Measurements from ENCODE around the gene UGT1A9. TPM values are rescaled to one million over a fixed set of nuclear protein-coding genes. Genes with fewer than 3 reads are reported as not detected.
A peak's percentile ranks its signal among the peaks of the same experiment; 100 is the strongest.

UGT1A9 gene
- total RNA-seq, 1 experiment from 2014 or later: not detected

DNA sequence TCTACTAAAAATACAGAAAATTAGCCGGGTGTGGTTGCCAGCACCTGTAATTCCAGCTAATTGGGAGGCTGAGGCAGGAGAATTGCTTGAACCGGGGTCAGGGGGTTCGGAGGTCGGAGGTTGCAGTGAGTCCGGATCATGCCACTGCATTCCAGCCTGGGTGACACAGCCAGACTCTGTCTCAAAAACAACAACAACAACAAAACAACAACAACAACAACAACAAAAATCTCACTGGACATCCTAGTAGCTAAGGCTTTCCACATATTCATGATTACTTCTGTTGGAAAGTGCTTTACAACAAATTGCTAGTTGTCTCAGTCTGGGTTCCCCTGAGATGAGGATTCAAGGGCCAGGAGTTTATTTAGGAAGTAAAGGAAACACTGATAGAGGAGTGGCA lies 102.2 kb downstream of the UGT1A9 start:
- DNase-seq: no peak
- Histone ChIP-seq H3K4me3 (ENCODE audit: insufficient read depth, low read depth, low read length) (no peak overlapping the region), H3K36me3 (replicated peaks; ENCODE audit: control insufficient read depth, insufficient read depth, low read length) (no peaks in the 10 kb centered on the region), H3K27me3 (ENCODE audit: control insufficient read depth, insufficient read depth, low read length) (no peaks in the 10 kb centered on the region)

DNA sequence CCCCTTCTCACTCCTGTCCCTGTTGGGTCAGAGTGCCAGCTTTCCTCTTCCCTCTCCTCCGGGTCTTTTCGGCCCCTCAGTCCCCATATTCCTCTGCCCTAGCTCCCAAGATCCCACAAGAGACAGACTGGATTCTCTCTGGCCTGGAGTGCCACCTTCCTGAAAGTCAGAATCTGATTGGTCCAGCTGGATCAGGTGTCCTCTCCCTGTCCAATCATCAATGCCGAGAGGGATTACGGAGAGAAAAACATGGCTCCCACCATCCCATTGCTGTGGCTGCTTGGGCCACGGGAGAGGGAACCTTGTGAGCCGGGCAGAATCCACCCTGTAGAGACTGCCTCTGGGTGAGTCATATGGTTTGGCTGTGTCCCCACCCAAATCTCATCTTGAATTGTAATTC lies 103.7 kb downstream of the UGT1A9 start:
- Histone ChIP-seq H3K27me3 (ENCODE audit: control insufficient read depth, insufficient read depth, low read length) (no peaks in the 10 kb centered on the region), H3K4me3 (ENCODE audit: insufficient read depth, low read depth, low read length) (no peak overlapping the region)
- DNase-seq: no peak

GRCh38 chr2:233778030-233778429 lies 106.3 kb downstream of the UGT1A9 start, which contains the start of gene MROH2A:
TSS of gene MROH2A (plus strand) at chr2:233778330. CDS start at chr2:233779359, 1,029 bp downstream.
- no peaks in the 10 kb centered on the region for H3K27me3 ChIP-seq (ENCODE audit: control insufficient read depth, insufficient read depth, low read length)
- DNase-seq: no peak
- no peaks in the 10 kb centered on the region for H3K36me3 ChIP-seq (replicated peaks; ENCODE audit: control insufficient read depth, insufficient read depth, low read length)
- no peak within 1 kb of the TSS for H3K4me3 ChIP-seq (ENCODE audit: insufficient read depth, low read depth, low read length)

More for the DNA sequence above, 103.7 kb downstream of the UGT1A9 start:
- H3K36me3 ChIP-seq (replicated peaks; ENCODE audit: control insufficient read depth, insufficient read depth, low read length): no peaks in the 10 kb centered on the region

GRCh38 chr2:233779722-233780121 lies 108.0 kb downstream of the UGT1A9 start:
- Histone ChIP-seq H3K4me3 (ENCODE audit: insufficient read depth, low read depth, low read length) (no peak overlapping the region), H3K27me3 (ENCODE audit: control insufficient read depth, insufficient read depth, low read length) (no peaks in the 10 kb centered on the region), H3K36me3 (replicated peaks; ENCODE audit: control insufficient read depth, insufficient read depth, low read length) (no peaks in the 10 kb centered on the region)
- no peak for DNase-seq

DNA sequence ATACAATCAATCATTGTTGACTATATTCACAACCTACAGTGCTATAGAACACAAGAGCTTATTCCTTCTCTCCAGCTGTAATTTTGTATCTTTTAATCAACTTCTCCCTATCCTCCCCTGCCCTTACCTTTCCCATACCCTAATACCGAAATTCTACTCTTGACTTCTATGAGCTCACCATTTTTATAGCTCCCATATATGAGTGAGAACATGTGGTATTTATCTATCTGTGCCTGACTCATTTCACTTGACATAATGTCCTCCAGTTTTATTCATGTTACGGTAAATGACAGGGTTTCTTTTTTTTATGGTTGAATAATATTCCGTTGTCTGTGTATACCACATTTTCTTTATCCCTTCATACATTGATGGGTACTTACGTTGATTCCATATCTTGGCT lies 109.1 kb downstream of the UGT1A9 start:
- Histone ChIP-seq H3K27me3 (ENCODE audit: control insufficient read depth, insufficient read depth, low read length) (no peaks in the 10 kb centered on the region), H3K4me3 (ENCODE audit: insufficient read depth, low read depth, low read length) (no peak overlapping the region), H3K36me3 (replicated peaks; ENCODE audit: control insufficient read depth, insufficient read depth, low read length) (no peaks in the 10 kb centered on the region)
- DNase-seq: no peak

DNA sequence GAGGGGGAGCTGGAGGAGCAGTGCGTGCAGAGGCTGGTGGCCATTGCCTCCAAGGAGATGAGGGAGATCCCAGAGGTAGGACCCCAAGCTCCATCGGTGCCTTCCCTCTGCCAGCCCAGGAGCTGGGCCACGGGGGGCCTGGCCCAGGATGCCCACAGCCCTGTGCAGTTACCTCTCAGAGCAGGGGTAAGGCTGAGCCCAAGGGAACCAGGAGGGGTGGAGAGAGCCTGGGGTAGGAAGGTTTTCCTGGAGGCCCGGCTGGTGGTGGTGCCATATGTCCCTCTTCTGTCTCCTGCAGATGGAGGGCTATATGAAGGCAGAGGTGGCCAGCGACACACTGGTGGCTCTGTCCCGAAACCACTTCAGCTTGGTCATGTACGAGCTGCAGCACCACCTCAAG lies 117.9 kb downstream of the UGT1A9 start:
- no peaks in the 10 kb centered on the region for H3K27me3 ChIP-seq (ENCODE audit: control insufficient read depth, insufficient read depth, low read length)
- H3K36me3 ChIP-seq (replicated peaks; ENCODE audit: control insufficient read depth, insufficient read depth, low read length): no peaks in the 10 kb centered on the region
- no peak overlapping the region for H3K4me3 ChIP-seq (ENCODE audit: insufficient read depth, low read depth, low read length)
- DNase-seq: no peak

DNA sequence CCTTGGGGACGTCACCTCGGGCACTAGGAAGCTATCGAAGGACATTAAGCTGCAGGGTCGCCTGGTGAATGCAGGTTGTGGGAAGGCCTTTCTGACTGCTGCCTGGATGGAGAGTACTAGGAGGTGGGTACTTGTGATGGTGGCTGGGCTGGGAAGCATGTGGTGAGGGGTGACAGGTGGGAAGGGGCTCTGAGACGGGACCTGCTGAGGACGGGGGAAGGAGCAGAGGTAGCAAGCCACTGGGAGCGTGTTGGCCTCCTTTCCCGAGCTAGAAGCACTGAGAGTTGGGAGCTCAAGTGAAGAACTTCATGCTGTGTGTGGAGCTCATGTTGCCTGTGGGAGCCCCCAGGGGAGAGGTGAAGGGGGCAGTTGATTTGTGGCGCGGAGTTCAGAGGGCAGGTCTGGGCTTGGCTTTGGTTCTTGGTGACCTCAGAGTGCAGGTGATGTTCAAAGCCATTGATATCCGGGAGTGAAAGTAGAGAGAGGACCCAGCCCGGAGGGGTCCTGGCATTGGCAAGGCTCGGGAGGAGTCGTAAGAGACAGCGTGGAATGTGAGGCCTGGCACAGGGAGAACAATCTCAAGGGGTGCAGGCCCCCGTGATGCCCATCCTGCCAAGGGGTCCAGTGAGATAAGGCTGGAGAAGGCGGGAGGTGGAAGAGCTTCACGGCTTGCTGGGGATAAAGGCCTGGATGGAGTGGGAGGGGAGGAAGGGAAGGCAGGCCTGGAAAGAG lies 119.6 kb downstream of the UGT1A9 start:
- Histone ChIP-seq H3K36me3 (replicated peaks; ENCODE audit: control insufficient read depth, insufficient read depth, low read length) (no peaks in the 10 kb centered on the region), H3K27me3 (ENCODE audit: control insufficient read depth, insufficient read depth, low read length) (no peaks in the 10 kb centered on the region), H3K4me3 (ENCODE audit: insufficient read depth, low read depth, low read length) (no peak overlapping the region)
- DNase-seq: peak; percentile 5

GRCh38 chr2:233791883-233792329 lies 120.2 kb downstream of the UGT1A9 start:
- DNase-seq: peak; percentile 16
- Histone ChIP-seq H3K36me3 (replicated peaks; ENCODE audit: control insufficient read depth, insufficient read depth, low read length) (no peaks in the 10 kb centered on the region), H3K4me3 (ENCODE audit: insufficient read depth, low read depth, low read length) (no peak overlapping the region), H3K27me3 (ENCODE audit: control insufficient read depth, insufficient read depth, low read length) (no peaks in the 10 kb centered on the region)

DNA sequence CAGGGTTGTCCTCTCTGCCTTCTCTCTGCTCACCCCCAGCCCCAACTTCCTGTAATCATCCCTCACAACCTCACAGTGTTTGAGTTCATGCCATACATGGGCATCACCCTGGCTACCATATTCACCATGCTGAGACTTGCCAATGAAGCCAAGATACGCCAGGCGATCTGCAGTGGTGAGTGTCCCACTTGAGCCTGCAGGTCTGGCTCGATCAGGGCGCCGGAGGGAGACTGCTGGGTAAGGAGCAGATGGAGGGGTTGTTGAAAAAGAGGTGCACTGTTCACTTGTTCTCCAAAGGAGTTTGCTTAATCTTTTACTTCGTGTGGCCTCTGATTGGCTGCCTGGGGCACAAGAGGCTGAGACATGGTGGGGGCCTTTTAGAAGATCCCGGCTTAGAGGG lies 121.0 kb downstream of the UGT1A9 start:
- DNase-seq: no peak
- H3K4me3 ChIP-seq (ENCODE audit: insufficient read depth, low read depth, low read length): no peak overlapping the region
- H3K27me3 ChIP-seq (ENCODE audit: control insufficient read depth, insufficient read depth, low read length): no peaks in the 10 kb centered on the region
- no peaks in the 10 kb centered on the region for H3K36me3 ChIP-seq (replicated peaks; ENCODE audit: control insufficient read depth, insufficient read depth, low read length)

- H3K4me3 ChIP-seq (ENCODE audit: insufficient read depth, low read depth, low read length): no peak overlapping the region
- no peaks in the 10 kb centered on the region for H3K36me3 ChIP-seq (replicated peaks; ENCODE audit: control insufficient read depth, insufficient read depth, low read length)
- peak; percentile 10 for DNase-seq
- no peaks in the 10 kb centered on the region for H3K27me3 ChIP-seq (ENCODE audit: control insufficient read depth, insufficient read depth, low read length)
These were observed 121.9 kb downstream of the UGT1A9 start for GRCh38 chr2:233793465-233794127.

- DNase-seq: peak; percentile 20
- H3K36me3 ChIP-seq (replicated peaks; ENCODE audit: control insufficient read depth, insufficient read depth, low read length): no peaks in the 10 kb centered on the region
- H3K27me3 ChIP-seq (ENCODE audit: control insufficient read depth, insufficient read depth, low read length): no peaks in the 10 kb centered on the region
- no peak overlapping the region for H3K4me3 ChIP-seq (ENCODE audit: insufficient read depth, low read depth, low read length)
These were observed 122.5 kb downstream of the UGT1A9 start for GRCh38 chr2:233794128-233794658.

DNA sequence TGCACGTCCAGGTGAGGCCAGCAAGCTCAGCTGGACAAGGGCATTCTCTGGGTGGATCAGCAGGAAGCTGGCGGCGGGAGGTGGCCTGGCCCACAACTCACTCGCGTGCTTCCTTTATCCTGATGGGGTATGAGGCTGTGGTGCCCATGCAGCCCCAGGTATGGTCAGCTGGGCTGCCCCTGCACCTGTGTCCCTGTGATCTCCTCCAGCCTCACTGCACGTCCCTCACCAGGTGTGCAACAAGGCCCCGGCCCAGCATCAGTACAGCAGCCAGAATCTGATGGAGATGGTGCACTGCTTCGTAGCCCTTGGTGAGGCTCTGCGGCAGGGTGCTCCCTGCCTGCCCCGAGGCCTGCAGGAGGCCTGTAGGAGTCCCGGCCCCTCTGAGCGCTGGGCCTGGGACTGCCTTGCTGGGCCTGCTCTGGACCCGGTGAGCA lies 124.1 kb downstream of the UGT1A9 start:
- no peaks in the 10 kb centered on the region for H3K36me3 ChIP-seq (replicated peaks; ENCODE audit: control insufficient read depth, insufficient read depth, low read length)
- H3K27me3 ChIP-seq (ENCODE audit: control insufficient read depth, insufficient read depth, low read length): no peaks in the 10 kb centered on the region
- H3K4me3 ChIP-seq (ENCODE audit: insufficient read depth, low read depth, low read length): no peak overlapping the region
- DNase-seq: peak; percentile 19

GRCh38 chr2:233796254-233796653 lies 124.6 kb downstream of the UGT1A9 start:
- DNase-seq: peak; percentile 6
- Histone ChIP-seq H3K4me3 (ENCODE audit: insufficient read depth, low read depth, low read length) (no peak overlapping the region), H3K27me3 (ENCODE audit: control insufficient read depth, insufficient read depth, low read length) (no peaks in the 10 kb centered on the region), H3K36me3 (replicated peaks; ENCODE audit: control insufficient read depth, insufficient read depth, low read length) (no peaks in the 10 kb centered on the region)

- no peak overlapping the region for H3K4me3 ChIP-seq (ENCODE audit: insufficient read depth, low read depth, low read length)
- no peaks in the 10 kb centered on the region for H3K36me3 ChIP-seq (replicated peaks; ENCODE audit: control insufficient read depth, insufficient read depth, low read length)
- peak; percentile 9 for DNase-seq
- no peaks in the 10 kb centered on the region for H3K27me3 ChIP-seq (ENCODE audit: control insufficient read depth, insufficient read depth, low read length)
These were observed 126.8 kb downstream of the UGT1A9 start for GRCh38 chr2:233798335-233799086.

Measured in H7 (cell line).